Measurements from ENCODE around the gene AMER2.

DNA sequence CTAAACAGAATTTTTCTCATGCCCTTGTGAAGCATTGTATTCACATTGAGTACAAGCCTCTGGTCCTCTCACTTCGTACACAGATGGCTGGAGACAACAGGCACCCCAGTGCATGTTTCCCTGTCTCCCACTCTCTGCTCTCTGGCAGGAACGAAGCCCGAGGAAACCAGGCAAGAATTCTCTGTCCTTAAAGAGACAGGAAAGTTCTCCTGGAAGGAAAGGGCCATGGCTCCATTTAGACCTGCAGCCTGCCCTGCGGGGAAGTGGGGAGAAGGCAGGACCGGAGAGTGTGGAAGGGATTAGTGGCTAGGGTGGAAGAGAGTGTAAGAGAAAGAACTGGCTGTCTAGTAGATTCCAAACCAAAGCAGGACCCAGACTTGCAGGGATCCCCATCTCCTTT is 15.5 kb upstream of the AMER2 start:
- TF ChIP-seq POLR2A (IDR thresholded peaks at IDR 0.05) (no peak), EP300 (IDR thresholded peaks at IDR 0.05) (no peak), POLR2AphosphoS5 (IDR thresholded peaks at IDR 0.05) (no peak)
- TF ChIP-seq, protein P1, sequence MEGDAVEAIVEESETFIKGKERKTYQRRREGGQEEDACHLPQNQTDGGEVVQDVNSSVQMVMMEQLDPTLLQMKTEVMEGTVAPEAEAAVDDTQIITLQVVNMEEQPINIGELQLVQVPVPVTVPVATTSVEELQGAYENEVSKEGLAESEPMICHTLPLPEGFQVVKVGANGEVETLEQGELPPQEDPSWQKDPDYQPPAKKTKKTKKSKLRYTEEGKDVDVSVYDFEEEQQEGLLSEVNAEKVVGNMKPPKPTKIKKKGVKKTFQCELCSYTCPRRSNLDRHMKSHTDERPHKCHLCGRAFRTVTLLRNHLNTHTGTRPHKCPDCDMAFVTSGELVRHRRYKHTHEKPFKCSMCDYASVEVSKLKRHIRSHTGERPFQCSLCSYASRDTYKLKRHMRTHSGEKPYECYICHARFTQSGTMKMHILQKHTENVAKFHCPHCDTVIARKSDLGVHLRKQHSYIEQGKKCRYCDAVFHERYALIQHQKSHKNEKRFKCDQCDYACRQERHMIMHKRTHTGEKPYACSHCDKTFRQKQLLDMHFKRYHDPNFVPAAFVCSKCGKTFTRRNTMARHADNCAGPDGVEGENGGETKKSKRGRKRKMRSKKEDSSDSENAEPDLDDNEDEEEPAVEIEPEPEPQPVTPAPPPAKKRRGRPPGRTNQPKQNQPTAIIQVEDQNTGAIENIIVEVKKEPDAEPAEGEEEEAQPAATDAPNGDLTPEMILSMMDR (IDR thresholded peaks at IDR 0.05), result no peak

Data from stomach (tissue), 4 donors.